Measurements from ENCODE around the gene CENPV. TPM values are rescaled to one million over a fixed set of nuclear protein-coding genes. Genes with fewer than 3 reads are reported as not detected.

CENPV gene
- total and polyA plus RNA-seq, 2 donors (not counting 3 experiments of a cell fraction or from before 2014, with no cell fraction given) = 38.2 to 41.6 TPM

DNA sequence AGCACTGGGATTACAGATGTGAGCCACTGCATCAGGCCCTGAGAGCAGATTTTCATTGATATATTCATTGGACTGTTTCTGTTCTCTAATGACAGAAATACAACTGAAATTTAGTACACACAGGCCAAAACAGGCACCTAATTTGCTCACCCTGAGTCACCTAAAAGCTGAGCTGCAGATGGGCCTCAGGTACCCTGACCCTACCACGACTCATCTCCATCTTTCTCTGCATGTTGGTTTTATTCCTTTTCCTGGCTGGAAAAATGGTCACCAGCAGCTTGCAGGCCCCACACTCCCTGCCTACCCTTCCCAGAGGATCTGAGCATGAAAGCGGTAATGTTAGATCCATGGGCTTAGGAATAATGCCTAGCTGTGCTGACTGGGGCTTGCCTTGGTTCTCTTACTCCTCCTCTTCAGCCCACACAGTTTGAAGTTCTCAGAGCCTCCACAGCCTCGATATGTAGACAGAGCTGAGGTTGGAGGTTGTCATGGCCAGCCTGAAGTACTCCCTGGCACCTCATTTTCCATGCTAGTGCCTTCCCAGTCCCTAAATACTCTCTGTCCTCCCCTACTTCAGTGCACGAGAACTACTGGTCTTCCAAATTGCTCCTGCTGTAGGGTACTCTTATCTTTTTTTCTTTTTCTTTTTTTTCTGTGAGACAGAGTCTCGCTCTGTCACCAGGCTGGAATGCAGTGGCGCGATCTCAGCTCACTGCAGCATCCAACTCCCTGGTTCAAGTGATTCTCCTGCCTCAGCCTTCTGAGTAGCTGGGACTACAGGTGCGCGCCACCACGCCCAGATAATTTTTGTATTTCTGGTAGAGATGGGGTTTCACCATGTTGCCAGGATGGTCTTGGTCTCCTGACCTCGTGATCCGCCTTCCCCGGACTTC lies 51.1 kb downstream of the CENPV start:
- Histone ChIP-seq H3K4me3 (replicated peaks in 1 of 3; ENCODE audit: insufficient read depth in 1 of 3, low read depth in 1 of 3, low read length in 3 of 3) (no peak overlapping the region), H3K9me1 (replicated peaks; ENCODE audit: control insufficient read depth, extremely low read depth, insufficient read depth, low read length) (no peaks in the 10 kb centered on the region), H3K9ac (replicated peaks; ENCODE audit: extremely low read depth, insufficient read depth, low read length) (no peak overlapping the region), H3K27ac (ENCODE audit: insufficient read depth, low read depth, low read length) (no peak overlapping the region), H3K4me2 (ENCODE audit: insufficient read depth, low read length) (no peak overlapping the region), H2AFZ (ENCODE audit: low read depth, low read length) (no peak overlapping the region), H3K36me3 (ENCODE audit: control insufficient read depth in 2 of 2, extremely low read depth in 1 of 2, insufficient read depth in 2 of 2, low read length in 2 of 2) (no peaks in the 10 kb centered on the region), H3K27me3 (ENCODE audit: control insufficient read depth in 2 of 2, insufficient read depth in 2 of 2, low read length in 2 of 2) (no peaks in the 10 kb centered on the region), H3K79me2 (ENCODE audit: control insufficient read depth, insufficient read depth, low read length) (no peaks in the 10 kb centered on the region), H3K4me1 (ENCODE audit: control insufficient read depth, extremely low read depth, insufficient read depth, low read length) (no peaks in the 10 kb centered on the region), H3K9me3 (replicated peaks; ENCODE audit: control insufficient read depth, insufficient read depth, low read length) (no peaks in the 10 kb centered on the region), H4K20me1 (replicated peaks; ENCODE audit: control insufficient read depth, extremely low read depth, insufficient read depth, low read length) (no peaks in the 10 kb centered on the region)
- no TSS peak for BruUV-seq (replicated peaks)
- no peak for TF ChIP-seq EZH2 (IDR thresholded peaks at IDR 0.05; ENCODE audit: borderline replicate concordance, low read depth, low read length, severe bottlenecking)
- TF ChIP-seq, protein P1, sequence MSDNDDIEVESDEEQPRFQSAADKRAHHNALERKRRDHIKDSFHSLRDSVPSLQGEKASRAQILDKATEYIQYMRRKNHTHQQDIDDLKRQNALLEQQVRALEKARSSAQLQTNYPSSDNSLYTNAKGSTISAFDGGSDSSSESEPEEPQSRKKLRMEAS (IDR thresholded peaks at IDR 0.05; ENCODE audit: insufficient read depth, insufficient read length) = no peak
- no peak for TF ChIP-seq POLR2AphosphoS5 (IDR thresholded peaks at IDR 0.05; ENCODE audit: insufficient read depth, low read depth, low read length)
- no peak for TF ChIP-seq GATA2 (IDR thresholded peaks at IDR 0.05; ENCODE audit: insufficient read depth, insufficient read length, low read depth, low read length)
- dilution Hi-C loops (cut with MboI; ENCODE audit: extremely low pct_ligation_motif_present, low sequenced_read_pairs) (no loop called here), intact Hi-C loops (cut with micrococcal nuclease) (no loop called here)
- POLR2A ChIA-PET = interaction anchor here (0.6 kb wide), 1 partner anchor 79 kb away, joined by 6 read pairs; the partner anchor contains the start of gene UBB
- CTCF ChIA-PET = interaction anchor here (1.2 to 1.7 kb wide), 3 partner anchors 11 to 125 kb away, joined by 3 to 4 read pairs (median 3); no protein-coding TSS in a partner anchor
- FAIRE-seq = no peak
- no peak for DNase-seq (ENCODE audit: low read depth, low spot score)

DNA sequence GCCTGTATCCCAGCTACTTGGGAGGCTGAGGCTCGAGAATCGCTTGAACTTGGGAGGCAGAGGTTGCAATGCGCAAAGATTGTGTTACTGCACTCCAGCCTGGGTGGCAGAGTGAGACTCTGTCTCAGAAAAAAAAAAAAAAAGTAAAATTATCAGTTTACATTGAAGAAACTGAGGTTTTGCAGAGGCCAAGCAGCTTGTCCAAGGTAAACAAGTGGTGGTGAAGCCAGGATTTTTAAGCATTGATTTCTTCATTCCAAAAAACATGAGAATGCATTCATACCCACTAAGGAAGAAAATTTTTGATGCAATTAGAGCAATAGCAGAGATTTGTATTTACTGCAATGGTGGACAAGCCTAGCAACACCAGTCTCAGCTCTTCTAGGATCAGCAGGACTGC lies 52.7 kb downstream of the CENPV start:
- no peaks in the 10 kb centered on the region for H3K79me2 ChIP-seq (ENCODE audit: control insufficient read depth, insufficient read depth, low read length)
- FAIRE-seq (no peak), DNase-seq (ENCODE audit: low read depth, low spot score) (no peak)
- intact Hi-C loops (cut with micrococcal nuclease) = no loop called here
- no peaks in the 10 kb centered on the region for H3K9me1 ChIP-seq (replicated peaks; ENCODE audit: control insufficient read depth, extremely low read depth, insufficient read depth, low read length)
- BruUV-seq (replicated peaks) = no TSS peak
- H3K36me3 ChIP-seq (ENCODE audit: control insufficient read depth in 2 of 2, extremely low read depth in 1 of 2, insufficient read depth in 2 of 2, low read length in 2 of 2) = no peaks in the 10 kb centered on the region
- H3K4me2 ChIP-seq (ENCODE audit: insufficient read depth, low read length) = no peak overlapping the region
- no peaks in the 10 kb centered on the region for H3K27me3 ChIP-seq (ENCODE audit: control insufficient read depth in 2 of 2, insufficient read depth in 2 of 2, low read length in 2 of 2)
- H3K9me3 ChIP-seq (replicated peaks; ENCODE audit: control insufficient read depth, insufficient read depth, low read length) = no peaks in the 10 kb centered on the region
- no peak overlapping the region for H3K9ac ChIP-seq (replicated peaks; ENCODE audit: extremely low read depth, insufficient read depth, low read length)
- POLR2A ChIA-PET = no interaction called here
- no peak overlapping the region for H3K4me3 ChIP-seq (replicated peaks in 1 of 3; ENCODE audit: insufficient read depth in 1 of 3, low read depth in 1 of 3, low read length in 3 of 3)
- TF ChIP-seq POLR2A (IDR thresholded peaks at IDR 0.05; ENCODE audit: low read depth, low read length) = no peak
- TF ChIP-seq GATA2 (IDR thresholded peaks at IDR 0.05; ENCODE audit: insufficient read depth, insufficient read length, low read depth, low read length) = no peak
- TF ChIP-seq EZH2 (IDR thresholded peaks at IDR 0.05; ENCODE audit: borderline replicate concordance, low read depth, low read length, severe bottlenecking) = no peak
- TF ChIP-seq POLR2AphosphoS5 (IDR thresholded peaks at IDR 0.05; ENCODE audit: insufficient read depth, low read depth, low read length) = no peak
- no peak for TF ChIP-seq MYC (IDR thresholded peaks at IDR 0.05; ENCODE audit: low read depth, low read length)
- TF ChIP-seq JUN (IDR thresholded peaks at IDR 0.05; ENCODE audit: borderline replicate concordance, insufficient read depth, insufficient read length, low read depth) = no peak
- TF ChIP-seq, protein P2, sequence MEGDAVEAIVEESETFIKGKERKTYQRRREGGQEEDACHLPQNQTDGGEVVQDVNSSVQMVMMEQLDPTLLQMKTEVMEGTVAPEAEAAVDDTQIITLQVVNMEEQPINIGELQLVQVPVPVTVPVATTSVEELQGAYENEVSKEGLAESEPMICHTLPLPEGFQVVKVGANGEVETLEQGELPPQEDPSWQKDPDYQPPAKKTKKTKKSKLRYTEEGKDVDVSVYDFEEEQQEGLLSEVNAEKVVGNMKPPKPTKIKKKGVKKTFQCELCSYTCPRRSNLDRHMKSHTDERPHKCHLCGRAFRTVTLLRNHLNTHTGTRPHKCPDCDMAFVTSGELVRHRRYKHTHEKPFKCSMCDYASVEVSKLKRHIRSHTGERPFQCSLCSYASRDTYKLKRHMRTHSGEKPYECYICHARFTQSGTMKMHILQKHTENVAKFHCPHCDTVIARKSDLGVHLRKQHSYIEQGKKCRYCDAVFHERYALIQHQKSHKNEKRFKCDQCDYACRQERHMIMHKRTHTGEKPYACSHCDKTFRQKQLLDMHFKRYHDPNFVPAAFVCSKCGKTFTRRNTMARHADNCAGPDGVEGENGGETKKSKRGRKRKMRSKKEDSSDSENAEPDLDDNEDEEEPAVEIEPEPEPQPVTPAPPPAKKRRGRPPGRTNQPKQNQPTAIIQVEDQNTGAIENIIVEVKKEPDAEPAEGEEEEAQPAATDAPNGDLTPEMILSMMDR (IDR thresholded peaks at IDR 0.05; ENCODE audit: extremely low read depth in 1 of 2, insufficient read depth in 1 of 2, low read depth in 1 of 2, low read length in 2 of 2) = no peak
- TF ChIP-seq, protein P1 (IDR thresholded peaks at IDR 0.05; ENCODE audit: insufficient read depth, insufficient read length) = no peak
- TF ChIP-seq FOS (IDR thresholded peaks at IDR 0.05; ENCODE audit: borderline replicate concordance, insufficient read depth, low read length) = no peak
- no peak overlapping the region for H2AFZ ChIP-seq (ENCODE audit: low read depth, low read length)
- dilution Hi-C loops (cut with MboI; ENCODE audit: extremely low pct_ligation_motif_present, low sequenced_read_pairs) = no loop called here
- H3K27ac ChIP-seq (ENCODE audit: insufficient read depth, low read depth, low read length) = no peak overlapping the region
- CTCF ChIA-PET = interaction anchor here (1.7 kb wide), 1 partner anchor 9 kb away, joined by 3 read pairs; no protein-coding TSS in a partner anchor
- no peaks in the 10 kb centered on the region for H4K20me1 ChIP-seq (replicated peaks; ENCODE audit: control insufficient read depth, extremely low read depth, insufficient read depth, low read length)
- no peaks in the 10 kb centered on the region for H3K4me1 ChIP-seq (ENCODE audit: control insufficient read depth, extremely low read depth, insufficient read depth, low read length)
